ENCODE data around the gene S100A16. TPM values are rescaled to one million over a fixed set of nuclear protein-coding genes. Genes with fewer than 3 reads are reported as not detected.
"Not testable (repeated sequence)": the region's sequence is repeated elsewhere in the genome, so short reads cannot be mapped to it uniquely, and the experiment has no call there.

S100A16 gene
- total RNA-seq, 2 donors from 2014 or later, result 62.7 to 85.1 TPM

DNA sequence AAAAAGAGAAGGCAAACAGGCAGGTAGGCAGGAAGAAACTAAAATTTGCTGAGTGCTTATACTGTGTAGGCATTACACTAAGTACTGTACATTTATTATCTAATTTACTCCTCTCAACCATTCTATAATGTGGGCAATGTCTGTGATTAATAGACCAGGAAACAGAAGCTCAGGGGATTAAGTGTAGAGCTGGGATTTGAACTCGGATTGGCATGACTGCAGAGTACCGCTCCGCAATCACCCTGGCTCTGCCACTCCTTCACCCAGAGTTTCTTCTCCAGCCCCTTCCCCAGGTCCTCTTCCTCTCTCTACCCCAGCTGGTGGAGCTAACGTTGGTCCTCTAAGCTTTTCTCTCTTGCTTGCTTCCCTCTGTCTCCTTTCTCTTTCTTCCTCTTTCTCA, 35.8 kb downstream of the S100A16 start:
- DNase-seq (ENCODE audit: low spot score), result no peak
- no peak overlapping the region for H3K27ac ChIP-seq
- H3K9me3 ChIP-seq, result no peaks in the 10 kb centered on the region
- H3K4me1 ChIP-seq, result peaks cover 0 to 12% of the 10 kb centered on the region in 2 donors
- no peaks in the 10 kb centered on the region for H3K27me3 ChIP-seq
- H3K4me3 ChIP-seq, result no peak overlapping the region
- no peak for TF ChIP-seq CTCF (IDR thresholded peaks at IDR 0.05)
- H3K36me3 ChIP-seq, result no peaks in the 10 kb centered on the region

- not testable (repeated sequence) for H3K27me3 ChIP-seq; DNase-seq (ENCODE audit: low spot score); H3K4me3 ChIP-seq; H3K9me3 ChIP-seq; H3K27ac ChIP-seq; H3K36me3 ChIP-seq
- peaks cover 0 to 15% of the 10 kb centered on the region in 2 donors for H3K4me1 ChIP-seq
Measured at GRCh38 chr1:153575497-153575896, 37.4 kb downstream of the S100A16 start.

GRCh38 chr1:153575081-153575491, 37.9 kb downstream of the S100A16 start:
- not testable (repeated sequence) for DNase-seq (ENCODE audit: low spot score); H3K27ac ChIP-seq; H3K27me3 ChIP-seq; H3K36me3 ChIP-seq; H3K4me3 ChIP-seq; H3K9me3 ChIP-seq
- peaks cover 0 to 15% of the 10 kb centered on the region in 2 donors for H3K4me1 ChIP-seq

DNA sequence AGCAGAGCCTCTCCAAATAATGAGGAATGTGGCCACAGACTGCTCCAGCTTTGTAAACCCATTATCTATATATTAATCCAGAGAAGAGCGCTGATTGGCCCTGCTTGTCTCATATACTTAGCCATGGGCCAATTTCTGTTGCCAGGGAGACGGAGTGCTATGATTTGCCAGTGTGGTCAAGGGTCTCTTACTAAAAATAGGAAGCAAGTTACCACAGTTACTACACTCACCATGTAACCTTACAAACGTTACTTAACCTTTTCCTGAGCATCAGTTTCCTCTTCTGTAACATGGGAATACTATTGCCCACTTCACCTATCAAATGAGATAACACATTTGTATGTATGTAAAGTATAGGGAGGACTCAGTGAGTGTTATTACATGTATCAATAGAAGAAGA, 39.6 kb downstream of the S100A16 start:
- no peak for DNase-seq (ENCODE audit: low spot score)
- peak overlapping the region in 1 of 2 donors; percentile 74 for H3K27ac ChIP-seq
- H3K9me3 ChIP-seq, result no peaks in the 10 kb centered on the region
- peaks cover 0 to 24% of the 10 kb centered on the region in 2 donors for H3K4me1 ChIP-seq
- no peaks in the 10 kb centered on the region for H3K36me3 ChIP-seq
- no peaks in the 10 kb centered on the region for H3K27me3 ChIP-seq
- no peak overlapping the region for H3K4me3 ChIP-seq
- TF ChIP-seq CTCF (IDR thresholded peaks at IDR 0.05), result no peak

DNA sequence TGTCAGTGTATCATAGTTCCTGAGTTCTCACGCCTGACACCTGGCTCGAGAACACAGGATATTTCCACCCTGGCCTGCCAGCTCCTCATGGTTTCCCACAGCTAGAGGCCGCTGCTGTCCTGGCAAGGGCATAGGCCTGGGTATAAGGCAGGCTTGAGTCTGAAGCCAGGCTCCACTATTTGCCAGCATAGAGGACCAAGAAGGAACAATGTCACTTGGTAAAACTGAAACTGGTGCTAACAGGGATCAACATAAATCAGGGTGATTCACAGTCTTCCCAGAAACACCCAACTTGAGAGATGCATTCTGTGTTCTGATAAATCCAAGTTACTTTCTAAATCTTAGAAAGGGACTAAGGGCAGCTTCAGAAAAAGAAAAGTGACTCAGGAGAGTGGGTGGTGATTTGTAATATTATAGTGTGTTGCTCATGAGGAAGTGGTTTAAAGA, 40.3 kb downstream of the S100A16 start:
- no peaks in the 10 kb centered on the region for H3K9me3 ChIP-seq
- no peaks in the 10 kb centered on the region for H3K27me3 ChIP-seq
- H3K4me1 ChIP-seq, result peaks cover 0 to 32% of the 10 kb centered on the region in 2 donors
- no peak overlapping the region for H3K4me3 ChIP-seq
- no peaks in the 10 kb centered on the region for H3K36me3 ChIP-seq
- DNase-seq (ENCODE audit: low spot score), result peak; percentile 82
- H3K27ac ChIP-seq, result peak overlapping the region; percentile 55 to 74
- peak; percentile 82 to 92 for TF ChIP-seq CTCF (IDR thresholded peaks at IDR 0.05)

DNA sequence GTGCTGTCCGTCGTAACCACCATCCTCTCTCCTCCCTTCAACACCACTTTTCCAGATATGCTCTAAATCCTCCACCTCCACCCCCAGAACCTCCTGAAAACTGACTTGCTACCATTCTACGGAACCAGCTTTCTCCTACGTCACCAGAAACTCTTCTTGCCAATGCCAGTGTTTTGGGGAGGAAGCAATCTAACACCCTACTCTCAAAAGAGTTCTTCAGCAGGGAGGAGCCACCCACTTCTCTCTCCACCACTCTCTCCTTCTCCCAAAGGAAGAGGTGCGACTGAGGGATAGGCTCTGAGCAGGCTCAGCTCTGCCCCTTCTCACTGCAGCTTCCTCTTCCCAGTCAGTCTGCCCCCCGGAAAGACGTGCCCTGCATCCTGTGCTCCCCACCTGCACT, 41.2 kb downstream of the S100A16 start:
- Histone ChIP-seq H3K4me1 (peaks cover 0 to 40% of the 10 kb centered on the region in 2 donors), H3K27me3 (no peaks in the 10 kb centered on the region), H3K27ac (peak overlapping the region in 1 of 2 donors; percentile 55), H3K9me3 (no peaks in the 10 kb centered on the region), H3K4me3 (no peak overlapping the region), H3K36me3 (no peaks in the 10 kb centered on the region)
- DNase-seq (ENCODE audit: low spot score), result no peak
- TF ChIP-seq CTCF (IDR thresholded peaks at IDR 0.05), result no peak

- no peak for DNase-seq (ENCODE audit: low spot score)
- Histone ChIP-seq H3K27ac (no peak overlapping the region), H3K4me1 (peaks cover 0 to 49% of the 10 kb centered on the region in 2 donors), H3K4me3 (no peak overlapping the region), H3K36me3 (no peaks in the 10 kb centered on the region), H3K27me3 (no peaks in the 10 kb centered on the region), H3K9me3 (no peaks in the 10 kb centered on the region)
- TF ChIP-seq CTCF (IDR thresholded peaks at IDR 0.05), result no peak
Measured at GRCh38 chr1:153570874-153571273, 42.1 kb downstream of the S100A16 start.
